HG03280 (cell line): ENCODE measurements around the gene ELMO3.

ENCODE experiments used
- ATAC-seq: cut with Tn5 transposase; IDR thresholded peaks from one replicate; pipeline ENCODE4 v1.9.1; 2021; ENCODE audit warnings: mild to moderate bottlenecking, moderate library complexity; ENCODE audit not compliant: unreplicated experiment

The ELMO3 gene

DNA sequence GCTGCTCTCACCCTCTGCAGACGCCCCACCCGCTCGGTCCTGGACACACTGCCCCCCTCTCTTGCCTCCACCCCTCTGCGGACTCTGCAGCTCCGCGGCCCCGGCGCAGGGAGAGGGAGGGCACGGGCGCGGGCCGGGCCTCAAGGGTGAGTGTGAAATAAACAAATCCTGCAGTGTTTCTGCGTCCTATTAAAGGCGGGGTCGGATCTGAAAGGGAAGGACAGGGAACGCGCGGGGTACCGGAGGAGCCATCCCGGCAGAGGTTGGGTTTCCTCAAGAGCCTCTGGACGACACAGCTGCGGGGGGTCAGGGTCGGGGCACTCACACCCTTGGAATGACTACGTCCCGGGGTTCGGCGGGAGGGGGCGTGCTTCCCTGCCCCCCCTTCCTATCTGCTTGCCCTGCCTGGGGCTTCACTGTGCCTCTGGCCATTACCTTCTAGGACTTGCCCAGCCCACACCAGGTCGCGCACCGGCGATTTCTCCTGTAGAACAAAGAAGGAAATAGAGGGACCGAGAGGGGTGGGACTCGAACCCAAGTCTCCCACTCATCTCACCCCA is 34.9 kb upstream of the ELMO3 start:
- ATAC-seq: no peak

DNA sequence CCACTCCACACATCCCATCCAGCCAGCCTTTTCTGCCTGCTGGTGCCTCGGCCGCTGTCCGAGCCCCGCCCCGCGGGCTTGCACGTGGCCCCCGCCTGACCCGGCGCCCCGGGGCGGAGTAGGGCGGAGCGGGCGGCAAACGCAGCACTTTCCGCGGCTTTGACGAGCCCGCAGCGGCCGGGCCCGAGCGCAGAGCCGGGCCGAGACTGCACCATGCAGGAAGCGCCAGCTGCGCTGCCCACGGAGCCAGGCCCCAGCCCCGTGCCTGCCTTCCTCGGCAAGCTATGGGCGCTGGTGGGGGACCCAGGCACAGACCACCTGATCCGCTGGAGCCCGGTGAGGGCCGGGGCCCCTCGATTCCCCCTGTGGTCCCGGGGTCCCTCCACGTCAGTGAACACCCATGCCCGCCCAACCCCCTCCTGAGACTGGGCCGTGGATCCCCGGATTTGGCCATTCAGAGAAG is 34.3 kb upstream of the ELMO3 start, which contains the start of gene HSF4:
Gene HSF4, plus strand, starts transcription at position 147 of the 463 bp plus-strand sequence. Its CDS starts 67 bp downstream, at position 214.
- no peak for ATAC-seq

DNA sequence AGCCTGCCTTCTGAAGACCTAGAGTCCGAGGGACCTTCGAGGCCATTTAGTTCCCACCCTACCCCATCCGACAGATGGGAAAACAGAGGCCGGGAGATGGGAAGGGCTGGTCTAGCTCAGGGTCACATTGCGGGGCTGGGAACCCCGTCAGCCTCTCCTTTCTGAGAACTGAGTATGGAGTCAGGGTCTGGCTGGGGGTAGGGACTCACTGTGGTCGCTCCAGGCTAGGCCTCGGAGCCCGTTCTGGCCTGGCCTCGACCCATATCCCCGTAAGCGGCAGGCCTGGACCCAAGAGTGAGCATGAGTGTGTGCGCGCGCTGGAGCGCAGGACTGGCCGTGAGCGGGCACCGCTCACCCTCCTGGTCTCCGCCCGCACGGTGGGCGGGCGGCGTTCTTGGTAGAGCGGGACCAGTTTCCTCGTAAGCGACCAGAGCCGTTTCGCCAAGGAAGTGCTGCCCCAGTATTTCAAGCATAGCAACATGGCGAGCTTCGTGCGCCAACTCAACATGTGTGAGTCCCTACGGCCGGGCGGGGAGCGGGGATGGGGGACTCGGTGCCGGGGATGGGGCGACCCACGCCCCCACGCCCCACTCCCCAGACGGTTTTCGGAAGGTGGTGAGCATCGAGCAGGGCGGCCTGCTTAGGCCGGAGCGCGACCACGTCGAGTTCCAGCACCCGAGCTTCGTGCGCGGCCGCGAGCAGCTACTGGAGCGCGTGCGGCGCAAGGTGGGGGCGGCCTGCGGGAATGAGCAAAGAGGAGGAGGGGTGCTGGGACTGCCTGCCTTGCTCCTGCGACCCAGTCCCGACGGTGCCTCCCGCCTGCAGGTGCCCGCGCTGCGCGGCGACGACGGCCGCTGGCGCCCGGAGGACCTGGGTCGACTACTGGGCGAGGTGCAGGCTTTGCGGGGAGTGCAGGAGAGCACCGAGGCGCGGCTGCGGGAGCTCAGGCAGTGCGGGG is 33.5 kb upstream of the ELMO3 start:
- no peak for ATAC-seq

DNA sequence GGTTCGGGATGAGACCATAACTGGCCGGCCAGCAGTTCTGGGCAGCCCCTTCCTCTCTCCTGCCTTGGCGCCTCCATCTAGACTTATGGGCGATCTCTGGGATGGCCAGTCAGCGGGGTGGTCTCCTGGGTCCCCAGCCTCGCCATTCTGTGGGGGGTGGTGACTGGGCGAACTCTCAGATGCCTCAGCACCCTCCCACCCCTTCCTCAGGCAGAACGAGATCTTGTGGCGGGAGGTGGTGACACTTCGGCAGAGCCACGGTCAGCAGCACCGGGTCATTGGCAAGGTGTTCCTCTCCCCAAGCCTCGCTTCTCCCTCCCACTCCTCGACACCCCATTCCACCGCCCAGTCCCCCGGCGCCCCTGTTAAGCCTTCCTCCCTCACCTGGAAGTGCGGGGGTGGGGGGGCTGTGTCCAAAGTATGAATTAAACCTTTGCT is 32.8 kb upstream of the ELMO3 start:
- ATAC-seq: no peak

DNA sequence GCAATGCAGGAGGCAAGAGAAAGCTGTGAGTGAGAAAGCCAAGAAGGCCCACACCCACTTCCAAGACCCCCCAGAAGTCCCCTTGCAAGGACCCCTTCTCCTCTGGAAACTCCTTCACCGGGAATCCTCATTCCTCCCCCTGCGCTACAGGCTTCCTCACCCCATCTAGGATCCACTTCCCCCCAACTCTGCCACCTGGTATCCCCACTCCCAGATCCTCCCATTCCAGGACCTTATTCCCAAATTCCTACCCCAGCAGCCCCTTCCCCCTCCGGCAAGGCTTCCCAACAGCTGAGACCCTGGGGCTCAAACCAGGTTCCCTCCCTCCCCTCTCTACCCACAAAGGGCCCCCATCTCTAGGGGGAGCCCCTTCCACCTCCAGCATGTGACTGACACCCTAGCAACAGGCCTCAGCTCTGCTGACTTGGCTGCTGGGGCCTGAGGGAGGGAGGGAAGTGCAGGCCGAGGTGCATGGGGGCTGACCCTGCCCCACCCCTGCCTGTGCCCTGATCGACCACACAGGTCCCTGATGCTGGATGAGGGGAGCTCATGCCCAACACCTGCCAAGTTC is 32.2 kb upstream of the ELMO3 start:
- ATAC-seq: no peak

DNA sequence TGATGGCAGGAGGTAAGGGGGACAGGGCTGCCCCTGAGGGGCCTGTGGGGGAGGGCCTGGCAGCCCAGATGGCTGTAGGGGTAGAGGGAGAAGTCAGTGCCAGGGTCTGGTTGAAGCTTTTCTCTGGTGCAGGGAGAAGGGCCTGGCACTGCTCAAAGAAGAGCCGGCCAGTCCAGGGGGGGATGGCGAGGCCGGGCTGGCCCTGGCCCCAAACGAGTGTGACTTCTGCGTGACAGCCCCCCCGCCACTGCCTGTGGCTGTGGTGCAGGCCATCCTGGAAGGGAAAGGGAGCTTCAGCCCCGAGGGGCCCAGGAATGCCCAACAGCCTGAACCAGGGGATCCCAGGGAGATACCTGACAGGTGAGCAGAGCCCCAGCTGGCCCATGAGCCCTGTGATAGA is 31.3 kb upstream of the ELMO3 start:
- no peak for ATAC-seq

DNA sequence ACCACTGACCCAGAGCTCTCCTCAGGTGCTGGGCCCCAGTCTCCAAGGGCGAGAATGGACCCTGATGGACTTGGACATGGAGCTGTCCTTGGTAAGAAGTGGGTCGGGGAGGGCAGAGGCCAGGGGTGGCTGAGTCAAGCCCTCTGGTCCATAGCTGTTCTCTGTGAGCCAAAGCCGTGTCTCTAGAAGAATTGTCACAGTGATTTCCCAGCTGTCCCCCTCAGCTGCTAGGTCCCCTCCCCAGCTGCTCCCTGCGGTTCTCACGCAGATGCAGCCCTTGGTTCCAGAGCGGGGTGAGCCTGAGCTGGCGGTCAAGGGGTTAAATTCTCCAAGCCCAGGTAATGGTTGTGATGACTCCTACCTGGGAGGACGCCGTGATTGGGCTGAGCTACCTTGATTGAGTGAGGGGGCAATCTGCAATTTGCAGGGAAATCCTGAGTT is 29.9 kb upstream of the ELMO3 start:
- ATAC-seq: no peak

DNA sequence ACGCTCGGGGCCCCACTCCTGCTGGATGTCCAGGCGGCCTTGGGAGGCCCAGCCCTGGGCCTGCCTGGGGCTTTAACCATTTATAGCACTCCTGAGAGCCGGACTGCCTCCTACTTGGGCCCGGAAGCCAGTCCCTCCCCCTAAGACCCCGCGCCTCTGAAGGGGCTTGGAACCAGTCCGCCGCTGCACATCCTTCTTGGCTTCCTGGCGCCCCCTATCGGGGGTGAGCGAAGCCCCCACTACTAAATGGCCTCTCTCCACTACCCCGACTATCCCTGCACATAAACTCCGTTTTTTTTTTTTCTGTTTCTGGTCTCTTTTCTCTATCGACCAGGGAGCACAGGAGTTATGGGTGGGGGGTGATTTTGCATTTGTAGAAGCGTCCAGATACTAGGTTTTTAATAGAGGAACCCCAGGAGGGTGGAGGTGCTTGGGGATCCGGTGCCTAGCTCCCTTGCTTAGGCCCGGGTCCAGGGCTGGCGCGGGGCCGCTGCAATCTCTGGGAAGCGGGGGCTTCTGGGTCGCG is 29.2 kb upstream of the ELMO3 start:
- no peak for ATAC-seq

DNA sequence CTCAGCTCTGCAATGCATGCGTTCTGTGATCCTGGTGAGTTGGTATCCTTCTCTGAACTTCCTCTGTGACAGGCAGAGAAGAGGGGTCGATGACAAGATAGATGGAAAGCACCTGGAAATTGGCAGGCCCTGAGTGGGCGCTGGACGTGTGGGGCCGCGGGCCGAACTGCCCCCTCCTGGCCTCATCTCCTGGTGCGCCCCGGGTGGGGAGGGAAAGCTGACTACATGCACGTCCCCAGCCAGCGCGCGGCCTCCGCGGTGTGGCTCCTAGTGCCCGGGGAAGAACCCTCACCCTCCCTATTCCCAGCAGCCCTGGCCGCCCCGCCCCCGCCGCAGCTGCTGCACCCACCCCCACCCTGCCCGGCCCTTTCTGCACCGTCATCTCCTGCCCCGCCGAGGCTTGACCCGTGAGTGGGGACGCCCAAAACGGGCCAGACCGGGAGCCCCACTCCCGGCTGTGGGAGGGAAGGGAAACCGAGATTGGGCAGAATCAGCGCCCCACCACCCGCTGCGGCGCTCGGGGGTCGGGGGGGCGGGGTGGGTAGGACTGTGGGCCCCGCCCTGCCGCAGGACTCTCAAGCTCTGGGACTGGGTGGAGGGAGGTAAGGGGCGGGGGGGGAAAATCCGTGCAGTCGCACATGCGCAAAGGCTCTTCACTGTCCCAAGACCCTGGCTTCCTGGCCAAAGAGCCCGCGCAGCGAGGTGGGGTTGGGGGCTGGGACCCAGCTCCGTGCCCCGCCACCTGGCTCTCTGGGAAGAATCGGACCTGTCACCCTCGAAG is 28.6 kb upstream of the ELMO3 start, which contains the start of gene NOL3:
Gene NOL3, plus strand, starts transcription at position 371 of the 781 bp plus-strand sequence.
- peak; percentile 36 for ATAC-seq

DNA sequence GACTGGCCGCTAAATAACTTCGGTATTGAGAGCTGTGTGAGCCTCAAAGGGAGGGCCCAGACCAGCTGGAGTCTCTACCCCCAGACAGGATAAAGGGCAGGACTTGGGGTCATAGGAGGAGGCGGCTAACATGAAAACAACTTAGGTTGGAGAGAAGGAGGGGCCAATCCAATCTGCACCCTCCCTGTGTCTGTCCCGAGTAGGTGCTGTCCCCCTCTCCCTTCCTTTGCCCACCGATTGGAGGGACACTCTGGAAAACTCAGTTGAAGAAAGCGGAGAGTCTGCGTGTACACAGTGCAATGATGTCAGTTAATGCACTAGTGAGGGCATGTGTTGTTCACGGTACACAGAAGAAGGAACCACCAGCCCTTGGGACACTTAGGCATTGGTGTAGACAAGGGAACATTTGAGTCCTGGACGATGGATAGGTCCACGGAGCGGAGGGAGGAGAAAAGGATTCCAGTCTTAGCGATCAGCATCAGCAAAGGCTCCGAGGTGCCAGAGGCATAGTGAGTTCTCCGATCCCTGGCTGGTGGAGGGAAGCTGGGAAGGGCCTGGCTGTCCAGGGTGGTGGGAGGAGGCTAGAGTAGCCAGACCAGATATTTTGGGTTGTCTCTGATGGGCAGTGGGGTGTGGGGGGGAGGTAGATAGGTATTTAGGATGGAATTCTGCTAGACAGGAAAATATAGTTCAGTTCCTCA is 27.8 kb upstream of the ELMO3 start:
- no peak for ATAC-seq

DNA sequence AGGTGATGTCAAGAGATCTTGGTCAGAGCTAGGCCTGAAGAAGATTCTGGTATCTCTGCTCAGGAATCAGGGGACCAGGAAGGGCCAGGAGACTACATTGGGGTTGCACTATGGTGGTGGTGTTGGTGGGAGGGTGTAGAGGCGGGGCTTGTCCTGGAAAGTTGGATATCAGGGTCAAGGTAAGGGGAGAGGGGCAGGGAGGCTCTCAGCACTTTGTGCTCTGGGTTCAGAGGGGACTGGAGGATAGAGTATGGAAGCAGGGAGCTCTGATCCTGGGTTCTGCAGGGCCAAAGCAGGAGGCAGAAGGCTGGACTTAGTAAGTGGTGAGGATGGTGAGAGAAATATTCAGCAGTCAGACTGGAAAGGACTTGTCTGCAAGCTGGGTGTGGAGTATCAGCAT is 25.6 kb upstream of the ELMO3 start:
- ATAC-seq: no peak

DNA sequence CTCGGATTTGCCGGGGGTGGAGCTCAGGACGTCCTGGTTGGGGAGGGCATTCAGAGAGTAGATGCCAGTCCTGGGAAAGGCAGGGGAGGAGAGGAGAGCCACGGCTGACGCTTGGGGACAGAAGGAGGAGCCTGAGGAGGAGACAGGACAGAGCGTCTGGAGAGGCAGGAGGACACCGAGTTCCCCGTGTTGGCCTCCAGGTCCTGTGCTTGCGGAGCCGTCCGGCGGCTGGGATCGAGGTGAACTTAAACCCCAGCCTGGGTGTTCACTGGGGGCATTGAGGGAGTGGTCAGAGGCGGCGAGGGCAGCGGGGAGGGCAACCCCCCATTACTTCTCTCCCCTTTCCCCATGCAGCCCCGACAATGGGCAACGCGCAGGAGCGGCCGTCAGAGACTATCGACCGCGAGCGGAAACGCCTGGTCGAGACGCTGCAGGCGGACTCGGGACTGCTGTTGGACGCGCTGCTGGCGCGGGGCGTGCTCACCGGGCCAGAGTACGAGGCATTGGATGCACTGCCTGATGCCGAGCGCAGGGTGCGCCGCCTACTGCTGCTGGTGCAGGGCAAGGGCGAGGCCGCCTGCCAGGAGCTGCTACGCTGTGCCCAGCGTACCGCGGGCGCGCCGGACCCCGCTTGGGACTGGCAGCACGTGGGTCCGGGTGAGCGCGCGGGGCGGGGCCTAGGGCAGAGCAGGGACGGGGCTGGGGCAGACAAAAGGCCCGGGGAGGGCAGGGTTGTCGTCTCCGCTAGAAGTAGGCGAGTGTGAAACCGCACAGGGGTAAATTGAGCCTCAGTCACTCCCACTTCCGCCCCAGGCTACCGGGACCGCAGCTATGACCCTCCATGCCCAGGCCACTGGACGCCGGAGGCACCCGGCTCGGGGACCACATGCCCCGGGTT is 24.9 kb upstream of the ELMO3 start:
- peak; percentile 33 for ATAC-seq

DNA sequence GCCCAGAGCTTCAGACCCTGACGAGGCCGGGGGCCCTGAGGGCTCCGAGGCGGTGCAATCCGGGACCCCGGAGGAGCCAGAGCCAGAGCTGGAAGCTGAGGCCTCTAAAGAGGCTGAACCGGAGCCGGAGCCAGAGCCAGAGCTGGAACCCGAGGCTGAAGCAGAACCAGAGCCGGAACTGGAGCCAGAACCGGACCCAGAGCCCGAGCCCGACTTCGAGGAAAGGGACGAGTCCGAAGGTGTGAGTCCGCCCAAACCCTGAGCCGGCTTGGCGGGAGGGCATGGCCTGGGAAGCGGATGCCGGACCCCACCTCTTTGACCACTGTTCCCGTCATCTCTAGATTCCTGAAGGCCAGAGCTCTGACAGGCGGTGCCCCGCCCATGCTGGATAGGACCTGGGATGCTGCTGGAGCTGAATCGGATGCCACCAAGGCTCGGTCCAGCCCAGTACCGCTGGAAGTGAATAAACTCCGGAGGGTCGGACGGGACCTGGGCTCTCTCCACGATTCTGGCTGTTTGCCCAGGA is 24.2 kb upstream of the ELMO3 start:
- ATAC-seq: no peak

DNA sequence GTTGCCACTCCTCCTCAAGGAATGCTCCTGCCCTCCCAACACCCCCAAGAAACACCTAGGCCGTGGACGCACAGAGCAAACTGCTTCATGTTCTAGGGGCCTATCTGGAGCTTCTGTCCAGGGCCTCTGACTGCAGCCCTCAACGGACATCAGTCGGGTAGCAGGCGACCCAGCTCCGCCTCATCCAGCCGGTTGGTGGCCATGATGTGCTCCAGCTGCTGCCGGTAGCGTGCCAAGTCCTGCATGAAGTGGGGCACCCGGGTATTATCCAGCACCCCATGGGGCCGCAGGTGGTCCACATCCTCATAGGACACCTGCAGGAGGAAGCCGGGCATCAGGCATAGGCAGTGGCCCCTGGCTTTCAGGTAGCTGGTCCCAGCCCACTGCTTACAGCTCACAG is 22.3 kb upstream of the ELMO3 start:
- ATAC-seq: no peak

DNA sequence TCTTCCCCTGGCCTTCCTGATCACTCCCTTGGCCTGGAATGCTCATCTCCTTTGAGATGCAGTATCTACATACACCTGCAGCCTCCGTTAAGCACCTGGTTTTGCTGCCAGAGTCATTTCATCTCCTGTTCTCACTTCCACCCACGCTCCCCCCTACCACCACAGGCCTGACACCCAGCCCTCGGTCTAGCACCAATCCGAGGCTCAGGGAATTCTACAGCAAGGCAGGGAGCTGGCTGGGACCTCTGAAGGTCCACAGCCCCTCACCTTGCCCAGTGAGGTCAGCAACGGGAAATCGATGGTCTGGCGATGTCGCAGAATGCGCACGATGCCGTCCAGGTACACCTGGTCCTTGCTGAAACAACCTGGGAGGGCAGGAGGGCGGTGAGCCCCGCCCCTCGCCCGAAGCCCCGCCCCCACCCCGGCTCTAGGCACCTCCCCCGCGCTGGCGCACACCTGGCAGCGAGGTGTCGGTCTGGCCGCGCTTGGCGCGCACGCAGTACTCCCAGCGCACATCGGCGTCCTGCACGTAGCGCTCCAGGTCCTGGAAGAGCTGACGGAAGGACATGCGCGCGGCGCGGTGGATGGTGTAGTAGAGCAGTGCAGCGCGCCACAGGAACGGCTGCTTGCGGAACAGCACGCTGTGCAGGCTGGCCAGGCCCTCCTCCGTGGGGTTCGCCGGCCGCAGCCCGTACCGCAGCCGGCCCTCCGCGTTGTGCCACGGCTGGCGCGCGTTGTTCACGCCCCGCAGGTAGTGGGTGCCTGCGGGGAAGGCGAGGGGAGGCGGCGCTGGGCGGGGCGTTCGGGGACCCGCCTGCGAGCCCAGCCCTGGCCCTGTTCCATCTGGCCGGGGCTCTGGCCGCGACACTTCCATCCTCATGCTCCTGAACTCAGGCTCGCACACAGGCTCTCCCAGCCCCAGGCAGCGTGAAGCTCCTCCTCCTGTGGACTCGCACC is 20.9 kb upstream of the ELMO3 start:
- no peak for ATAC-seq

DNA sequence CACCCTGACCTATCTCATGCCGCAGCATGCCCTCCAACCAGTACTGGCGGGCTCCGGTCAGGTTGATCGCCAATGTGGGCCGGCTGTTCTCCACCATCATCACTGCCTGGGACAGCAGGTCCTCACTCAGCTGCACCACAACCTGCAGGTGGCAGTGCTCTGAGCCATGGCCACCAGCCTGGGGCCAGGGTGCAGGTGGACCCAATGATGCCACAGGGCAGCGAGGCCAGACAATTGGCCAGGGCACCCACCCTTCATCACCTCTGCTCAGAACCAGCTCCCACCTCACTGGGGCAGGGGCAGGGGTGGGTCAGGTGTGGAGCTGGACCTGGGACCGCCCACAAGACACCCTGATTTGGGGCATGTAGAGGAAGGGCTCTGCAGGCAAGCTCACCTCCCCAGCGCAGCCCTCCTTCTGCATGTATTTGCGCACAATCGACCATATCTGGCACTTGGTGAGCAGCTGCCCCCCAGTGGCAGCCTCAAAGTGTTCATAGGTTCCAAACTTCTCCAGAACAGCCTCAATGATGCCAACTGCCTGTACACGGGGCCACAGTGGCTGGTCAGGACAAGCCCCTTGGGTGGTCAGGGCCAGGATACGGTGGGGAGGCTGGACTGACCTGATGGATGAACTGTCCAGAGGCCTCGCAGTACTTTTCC is 19.4 kb upstream of the ELMO3 start:
- ATAC-seq: no peak

DNA sequence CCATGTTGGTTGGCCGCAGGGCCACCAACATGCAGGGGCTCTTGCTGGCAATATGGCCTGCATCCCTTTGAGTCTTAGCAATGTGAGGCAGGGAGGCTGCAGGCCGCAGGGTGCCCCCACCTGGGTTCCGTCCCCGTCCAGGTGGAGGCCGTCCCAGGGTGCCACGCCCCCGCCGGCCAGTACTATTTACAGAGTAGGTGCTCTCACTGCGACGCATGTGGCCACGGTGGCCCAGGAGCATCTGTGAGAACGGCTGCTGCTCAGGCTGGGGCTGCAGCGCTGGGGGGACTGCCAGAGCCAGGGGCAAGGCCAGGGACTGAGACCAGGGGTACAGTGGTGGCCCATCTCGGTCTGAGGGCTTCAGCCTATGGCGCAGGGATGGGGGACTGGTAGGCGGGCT is 18.8 kb upstream of the ELMO3 start:
- ATAC-seq: no peak
